K562 (cell line): Measurements from ENCODE around the gene C19orf18. TPM values are rescaled to one million over a fixed set of nuclear protein-coding genes. Genes with fewer than 3 reads are reported as not detected.
A peak's percentile ranks its signal among the peaks of the same experiment; 100 is the strongest.

Source experiments
- ATAC-seq: fragments of 200-7000 bp; cut with Tn5 transposase; 3 replicates; pipeline ENCODE4 v1.9.1; 2020; ENCODE audit warnings: moderate library complexity
- BruUV-seq: library from RNA; stranded (reverse); fragments of 400-500 nt; replicated peaks from 2 replicates; lab custom pipeline; 2021; lab: Mats Ljungman, UMichigan
- CTCF ChIA-PET: fragments of 300-600 bp; formaldehyde crosslinking; extraction: SDS; loops from one replicate; lab custom pipeline; 2021; ENCODE audit warnings: low intra/inter-chr PET ratio; lab: Yijun Ruan, JAX
- POLR2A ChIA-PET: fragments of 300-600, 350-650 bp; sonication (Branson Sonifier 250); formaldehyde crosslinking; extraction: SDS; loops from one replicate; lab custom pipeline; 2021; ENCODE audit warnings: antibody characterized with exemption, inconsistent platforms; lab: Yijun Ruan, JAX
- DNase-seq, 4 experiments: peaks; one replicate each; pipeline versions ENCODE4 v3.0.0 to v3.0.0-alpha.2; 2011 to 2018; ENCODE audit warnings: low spot score in 3 of 4, mixed read lengths in 3 of 4; ENCODE audit errors: extremely low read depth in 1 of 4
- FAIRE-seq: peaks from 2 replicates; lab custom pipeline; 2011; peaks lifted over from hg19 to GRCh38; lab: Jason Lieb, UNC
- H2AFZ ChIP-seq: 2 replicates; pipeline ENCODE4 v1.6.0; 2011; ENCODE audit warnings: low read depth, low read length, control low read depth, inconsistent platforms
- H3K27ac ChIP-seq: fragments of 200-600 bp; 3 replicates; pipeline ENCODE4 v1.8.0; 2011; ENCODE audit warnings: low read depth, mild to moderate bottlenecking, control low read depth, inconsistent platforms, low read length, moderate library complexity, mixed read lengths; ENCODE audit errors: extremely low read depth
- H3K27me3 ChIP-seq, 2 experiments: fragments of 300-600 bp in 1 of 2; 2 replicates in 1 of 2; 3 replicates in 1 of 2; pipeline versions ENCODE4 v1.6.0 to v1.8.0; 2011; ENCODE audit warnings: inconsistent platforms in 2 of 2, low read length in 2 of 2, mild to moderate bottlenecking in 1 of 2, mixed read lengths in 1 of 2, moderate library complexity in 1 of 2; ENCODE audit not compliant: control insufficient read depth in 2 of 2, insufficient read depth in 2 of 2
- H3K36me3 ChIP-seq: fragments of 300-600 bp; 3 replicates; pipeline ENCODE4 v1.8.0; 2011; ENCODE audit warnings: mild to moderate bottlenecking, low read length, inconsistent platforms; ENCODE audit not compliant: control insufficient read depth, insufficient read depth
- H3K4me1 ChIP-seq, 2 experiments: fragments of 200-600 bp in 1 of 2; replicated peaks in 1 of 2; 2 replicates in 1 of 2; 3 replicates in 1 of 2; pipeline versions ENCODE4 v1.5.1 to v1.8.0; 2011; ENCODE audit warnings: inconsistent platforms in 2 of 2, low read length in 2 of 2, mild to moderate bottlenecking in 1 of 2, mixed read lengths in 1 of 2, moderate library complexity in 1 of 2; ENCODE audit not compliant: control insufficient read depth in 2 of 2, insufficient read depth in 2 of 2
- H3K4me2 ChIP-seq: 2 replicates; pipeline ENCODE4 v1.6.1; 2011; ENCODE audit warnings: low read length, control low read depth, inconsistent platforms, mixed read lengths; ENCODE audit not compliant: insufficient read depth
- H3K4me3 ChIP-seq: fragments of 200-600 bp; sonication (generic), shearing (Covaris generic); 2 replicates; pipeline ENCODE4 v1.5.1; 2016; ENCODE audit warnings: control low read depth, inconsistent platforms
- H3K79me2 ChIP-seq: fragments of 200-600 bp; 3 replicates; pipeline ENCODE4 v1.8.0; 2011; ENCODE audit warnings: low read length, inconsistent platforms; ENCODE audit not compliant: control insufficient read depth, insufficient read depth
- H3K9ac ChIP-seq, 2 experiments: 2 replicates each; pipeline versions ENCODE4 v1.6.0 to v1.6.1; 2011; ENCODE audit warnings: low read depth in 2 of 2, low read length in 2 of 2, control low read depth in 1 of 2, inconsistent platforms in 1 of 2, mild to moderate bottlenecking in 1 of 2, mixed read lengths in 1 of 2; ENCODE audit not compliant: insufficient read depth in 1 of 2
- H3K9me1 ChIP-seq: one replicate; pipeline ENCODE4 v1.6.0; 2011; ENCODE audit warnings: inconsistent platforms, mild to moderate bottlenecking, low read length, moderate library complexity; ENCODE audit not compliant: control insufficient read depth, insufficient read depth
- H3K9me3 ChIP-seq: replicated peaks from 2 replicates; pipeline ENCODE4 v1.5.1; 2011; ENCODE audit warnings: low read depth, low read length, inconsistent platforms; ENCODE audit not compliant: control insufficient read depth, insufficient read depth
- H4K20me1 ChIP-seq: replicated peaks from 2 replicates; pipeline ENCODE4 v1.6.1; 2011; ENCODE audit warnings: low read length, inconsistent platforms, mixed read lengths; ENCODE audit not compliant: control insufficient read depth, insufficient read depth
- CEBPG ChIP-seq, 3 experiments: fragments of 200-800 bp in 1 of 3; sonication (Bioruptor generic) in 1 of 3; sonication (generic) in 1 of 3; formaldehyde crosslinking in 1 of 3; IDR thresholded peaks in 2 of 3; conservative IDR thresholded peaks in 1 of 3; 2 replicates each; pipeline versions ENCODE4 v1.6.1 to v1.8.0; 2016 to 2022; ENCODE audit warnings: missing compliant biosample characterization in 2 of 3, missing genetic modification characterization in 2 of 3, mild to moderate bottlenecking in 1 of 3, missing genetic modification reagents in 1 of 3
- CREB1 ChIP-seq, 2 experiments: sonication (generic) in 1 of 2; formaldehyde crosslinking in 1 of 2; IDR thresholded peaks; 2 replicates each; pipeline versions ENCODE4 v1.6.1 to v1.8.0; 2012 to 2022; ENCODE audit warnings: inconsistent platforms in 1 of 2, mild to moderate bottlenecking in 1 of 2, missing genetic modification reagents in 1 of 2, moderate library complexity in 1 of 2
- CREM ChIP-seq: IDR thresholded peaks from 2 replicates; pipeline ENCODE4 v1.6.1; 2014; ENCODE audit warnings: antibody characterized with exemption, low read depth
- DDX20 ChIP-seq: fragments of 450-650 bp; IDR thresholded peaks from 2 replicates; pipeline ENCODE4 v1.6.1; 2016; ENCODE audit warnings: missing genetic modification characterization, low read depth, mild to moderate bottlenecking, missing compliant biosample characterization, moderate library complexity
- DIDO1 ChIP-seq: fragments of 450-650 bp; IDR thresholded peaks from 2 replicates; pipeline ENCODE4 v1.6.1; 2016; ENCODE audit warnings: low read depth, missing biosample characterization, missing genetic modification characterization
- FOXP1 ChIP-seq: sonication (generic); formaldehyde crosslinking; IDR thresholded peaks from 2 replicates; pipeline ENCODE4 v1.8.0; 2022; ENCODE audit warnings: mild to moderate bottlenecking, missing genetic modification reagents
- GABPB1 ChIP-seq: sonication (generic); formaldehyde crosslinking; IDR thresholded peaks from 2 replicates; pipeline ENCODE4 v1.8.0; 2022; ENCODE audit warnings: mild to moderate bottlenecking, missing genetic modification reagents
- HEY1 ChIP-seq: fragments of 250-450 bp; sonication (Bioruptor Pico); IDR thresholded peaks from 2 replicates; pipeline ENCODE4 v1.5.0; 2020; ENCODE audit warnings: mild to moderate bottlenecking, moderate library complexity, borderline replicate concordance
- HMG20B ChIP-seq: fragments of 250-450 bp; sonication (Bioruptor Pico); IDR thresholded peaks from 2 replicates; pipeline ENCODE4 v1.5.0; 2021; ENCODE audit warnings: mild to moderate bottlenecking
- KDM1A ChIP-seq, 2 experiments: fragments of 450-650 bp; IDR thresholded peaks; 2 replicates each; pipeline ENCODE4 v1.6.1; 2016; ENCODE audit warnings: mild to moderate bottlenecking in 2 of 2
- MTA1 ChIP-seq: fragments of 450-650 bp; IDR thresholded peaks from 2 replicates; pipeline ENCODE4 v1.6.1; 2017; ENCODE audit warnings: borderline replicate concordance
- NONO ChIP-seq, 2 experiments: fragments of 200-400 bp in 1 of 2; fragments of 450-650 bp in 1 of 2; formaldehyde crosslinking in 1 of 2; IDR thresholded peaks; 2 replicates each; pipeline ENCODE4 v1.6.1; 2017; ENCODE audit warnings: low read depth in 2 of 2, mild to moderate bottlenecking in 2 of 2, moderate library complexity in 2 of 2, low read length in 1 of 2
- NRF1 ChIP-seq, 2 experiments: fragments of 450-650 bp; IDR thresholded peaks in 1 of 2; conservative IDR thresholded peaks in 1 of 2; 2 replicates each; pipeline ENCODE4 v1.6.1; 2014; ENCODE audit warnings: mild to moderate bottlenecking in 2 of 2
- PHTF2 ChIP-seq: fragments of 250-450 bp; sonication (Bioruptor Pico); IDR thresholded peaks from 2 replicates; pipeline ENCODE4 v1.5.0; 2021; ENCODE audit warnings: mild to moderate bottlenecking
- RBM15 ChIP-seq: fragments of 200-400 bp; formaldehyde crosslinking; IDR thresholded peaks from 2 replicates; pipeline ENCODE4 v1.6.1; 2018; ENCODE audit warnings: mild to moderate bottlenecking, low read length, moderate library complexity; ENCODE audit not compliant: insufficient read depth
- RFX1 ChIP-seq: fragments of 450-650 bp; IDR thresholded peaks from 2 replicates; pipeline ENCODE4 v1.6.1; 2016; ENCODE audit warnings: mild to moderate bottlenecking, moderate library complexity
- ZBTB12 ChIP-seq: fragments of 250-450 bp; sonication (Bioruptor Pico); IDR thresholded peaks from 2 replicates; pipeline ENCODE4 v1.4.0; 2020
- ZC3H11A ChIP-seq: IDR thresholded peaks from 2 replicates; pipeline ENCODE4 v1.6.1; 2012; ENCODE audit warnings: low read depth, low read length, improper control_type of control experiment
- ZFX ChIP-seq: sonication (generic); formaldehyde crosslinking; IDR thresholded peaks from 2 replicates; pipeline ENCODE4 v1.8.0; 2022; ENCODE audit warnings: mild to moderate bottlenecking, missing genetic modification reagents, moderate library complexity
- ZNF561 ChIP-seq: fragments of 450-650 bp; formaldehyde crosslinking; conservative IDR thresholded peaks from 2 replicates; pipeline ENCODE4 v1.4.0; 2020; ENCODE audit warnings: mild to moderate bottlenecking, moderate library complexity
- ZZZ3 ChIP-seq: fragments of 450-650 bp; IDR thresholded peaks from 2 replicates; pipeline ENCODE4 v1.6.1; 2016; ENCODE audit warnings: antibody characterized with exemption, mild to moderate bottlenecking, moderate library complexity
- WGBS: fragments of 100-300 bp; shearing (Covaris generic); methylation state at CpG from one replicate; pipeline ENCODE4 v1.1.6; 2016; ENCODE audit warnings: low coverage, mixed read lengths; ENCODE audit not compliant: insufficient coverage; ENCODE audit errors: missing lambda C conversion rate; 5-methylcytosine and 5-hydroxymethylcytosine counted together
- in situ Hi-C: fragments of 300-500 bp; cut with MboI; formaldehyde crosslinking; loops from 4 replicates; pipeline ENCODE4 v1.15.0; 2018; ENCODE audit warnings: inconsistent platforms, mixed read lengths
- intact Hi-C: fragments of 100-400 bp; cut with micrococcal nuclease; formaldehyde crosslinking; loops from 2 replicates; pipeline ENCODE4 v1.14.2; 2022
- polyA plus RNA-seq, 8 experiments: library from polyadenylated mRNA; depleted of rRNA in 4 of 8; stranded (reverse) in 5 of 8; unstranded in 3 of 8; fragments of >200 nt; fragmentation: Nextera tagmentation in 2 of 8; fragmentation: Illumina TruSeq in 1 of 8; extraction: Ambion mirVana in 2 of 8; extraction: Trizol in 1 of 8; gene quantifications; 2 replicates each; pipeline versions ENCODE4 v1.2.1 to v1.2.3, GENCODE V29; 2011 to 2014; ENCODE audit warnings: inconsistent platforms in 1 of 8, missing spikeins in 1 of 8
- total RNA-seq, 7 experiments: library from RNA; depleted of rRNA in 6 of 7; stranded (reverse); fragments of >200 nt in 6 of 7; fragmentation: Illumina TruSeq in 2 of 7; extraction: Trizol in 2 of 7; gene quantifications; 2 replicates each; pipeline versions ENCODE4 v1.2.1 to v1.2.3, GENCODE V29; 2011 to 2021; ENCODE audit warnings: low replicate concordance in 1 of 7

The C19orf18 gene
- total and polyA plus RNA-seq, 9 of the 15 experiments (the other 6 are each of a cell fraction or from before 2014, with no cell fraction given), result not detected

- intact Hi-C loops (no loop called here), in situ Hi-C loops (no loop called here)
- Histone ChIP-seq H3K4me1 (peaks cover 0 to 8% of the 10 kb centered on the region in 2 experiments; a peak in 2 of 5 replicates), H4K20me1 (no peaks in the 10 kb centered on the region), H3K9ac (peak overlapping the region; percentile 20 to 45; a peak in 2 of 4 replicates), H3K4me2 (peak overlapping the region; percentile 77), H3K27ac (no peak overlapping the region), H2AFZ (peak overlapping the region; percentile 89; the same call in 1 of the 2 replicates), H3K9me1 (no peaks in the 10 kb centered on the region), H3K27me3 (no peaks in the 10 kb centered on the region), H3K4me3 (peak overlapping the region; percentile 44), H3K36me3 (no peaks in the 10 kb centered on the region), H3K79me2 (no peaks in the 10 kb centered on the region), H3K9me3 (no peaks in the 10 kb centered on the region)
- ATAC-seq (peak; percentile 91), FAIRE-seq (no peak), DNase-seq (peak; percentile 60 to 68 (median 65))
- no TSS peak for BruUV-seq
- ChIA-PET CTCF (no interaction called here), POLR2A (no interaction called here)
- 10% methylated on average over 41 of the region's 41 CpGs for WGBS
- no peak for TF ChIP-seq ZZZ3
- TF ChIP-seq NRF1 (conservative IDR thresholded peaks at IDR 0.05 in 1 of 2, IDR thresholded peaks at IDR 0.05 in 1 of 2), result peak; percentile 90 to 92
- no peak for TF ChIP-seq ZNF561
- TF ChIP-seq HEY1 (CRISPR knock-in tag), result no peak
- TF ChIP-seq PHTF2 (CRISPR knock-in tag), result no peak
- no peak for TF ChIP-seq GABPB1 (CRISPR knock-in tag)
- TF ChIP-seq FOXP1 (CRISPR knock-in tag), result no peak
- TF ChIP-seq RBM15, result no peak
- peak; percentile 92 for TF ChIP-seq MTA1
- no peak for TF ChIP-seq DDX20 (tag)
- peak; percentile 85 for TF ChIP-seq RFX1
- TF ChIP-seq CREB1 (IDR thresholded peaks at IDR 0.05), result peak; percentile 84
- peak; percentile 89 for TF ChIP-seq CREB1 (CRISPR knock-in tag; IDR thresholded peaks at IDR 0.05)
- TF ChIP-seq ZC3H11A, result no peak
- TF ChIP-seq NONO (IDR thresholded peaks at IDR 0.05; ENCODE audit: low read depth in 2 of 2, low read length in 1 of 2), result no peak
- TF ChIP-seq CREM, result peak; percentile 96
- TF ChIP-seq KDM1A (IDR thresholded peaks at IDR 0.05), result no peak
- TF ChIP-seq CEBPG (CRISPR knock-in tag; IDR thresholded peaks at IDR 0.05), result no peak
- TF ChIP-seq CEBPG (tag; conservative IDR thresholded peaks at IDR 0.05 in 1 of 2, IDR thresholded peaks at IDR 0.05 in 1 of 2), result peak; percentile 20 to 34; a peak in 1 of 4 replicates
- TF ChIP-seq DIDO1 (tag), result peak; percentile 77; the same call in 1 of the 2 replicates
- peak; percentile 89 for TF ChIP-seq ZBTB12 (CRISPR knock-in tag)
- peak; percentile 33; the same call in 1 of the 2 replicates for TF ChIP-seq ZFX
- TF ChIP-seq HMG20B (CRISPR knock-in tag), result no peak
Measured at GRCh38 chr19:58009666-58010301, 35.5 kb upstream of the C19orf18 start.
